Stromal cell of bone marrow (primary cell): ENCODE measurements around the gene PCYT1B.
"Not testable (repeated sequence)": the region's sequence is repeated elsewhere in the genome, so short reads cannot be mapped to it uniquely, and the experiment has no call there.

Source experiments
- DNase-seq: peaks from one replicate; pipeline ENCODE4 v3.0.0-alpha.2; 2012; ENCODE audit warnings: low read depth

PCYT1B gene

DNA sequence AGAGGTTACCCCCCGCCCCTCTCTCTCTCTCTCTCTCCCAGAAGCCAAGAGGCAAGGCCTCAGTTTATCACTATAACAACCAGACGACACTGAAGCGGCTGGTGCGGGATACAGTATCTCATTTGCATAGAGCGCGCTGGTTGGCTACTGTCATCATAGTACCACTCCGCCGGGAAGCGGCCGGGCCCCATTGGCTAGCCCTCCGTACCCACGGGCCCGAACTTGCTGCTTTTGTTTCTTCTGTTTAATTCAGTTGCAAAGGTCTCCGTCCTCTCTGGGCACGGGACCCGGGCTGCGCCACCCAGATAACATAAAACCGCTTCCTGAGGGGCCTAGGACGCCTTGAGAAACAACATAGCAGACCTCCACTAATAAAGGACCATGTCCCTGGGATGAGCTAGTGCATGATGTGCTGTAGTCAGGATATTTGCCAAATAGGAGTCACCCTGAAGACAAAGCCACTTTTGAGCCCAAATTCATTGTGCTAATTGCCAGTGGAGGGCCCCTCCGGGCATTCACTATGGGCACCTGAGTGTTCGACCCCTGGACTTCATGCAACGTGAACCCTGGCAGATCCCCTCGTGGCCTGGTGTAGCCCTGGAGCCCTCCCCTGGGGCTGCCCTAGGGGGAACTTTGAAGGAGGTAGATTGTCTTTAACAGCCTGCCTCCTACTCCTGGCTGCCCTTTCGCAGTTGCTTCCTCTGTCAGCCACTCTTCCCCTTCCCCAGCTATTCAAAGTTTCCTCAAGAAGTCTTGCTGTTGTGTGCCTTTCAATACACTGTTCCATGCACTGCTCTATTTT lies at the start of gene PCYT1B:
PCYT1B (minus strand) TSS at position 91 of the 802 bp plus-strand sequence. CDS start 242 bp downstream, outside the sequence.
- peak; percentile 20 for DNase-seq

DNA sequence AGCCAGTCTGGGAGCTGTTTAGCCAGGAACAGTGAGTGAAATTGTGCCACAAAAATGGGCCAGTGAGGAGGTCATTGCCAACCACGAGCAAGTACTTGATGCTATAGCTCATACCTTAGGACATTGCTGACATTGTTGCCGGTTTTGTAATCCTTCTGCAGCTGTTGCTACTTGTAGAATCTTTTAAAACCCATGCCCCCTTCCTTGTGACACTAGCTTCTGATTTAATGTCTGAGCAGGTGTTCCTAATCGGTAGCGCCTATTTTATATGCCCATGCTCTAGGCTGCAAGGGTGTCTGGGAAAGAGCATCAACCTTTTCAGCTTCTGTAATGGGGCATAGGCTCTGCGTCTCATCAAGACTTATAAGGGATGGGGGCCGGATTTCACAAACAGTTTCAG lies 49.1 kb upstream of the PCYT1B start:
- no peak for DNase-seq

DNA sequence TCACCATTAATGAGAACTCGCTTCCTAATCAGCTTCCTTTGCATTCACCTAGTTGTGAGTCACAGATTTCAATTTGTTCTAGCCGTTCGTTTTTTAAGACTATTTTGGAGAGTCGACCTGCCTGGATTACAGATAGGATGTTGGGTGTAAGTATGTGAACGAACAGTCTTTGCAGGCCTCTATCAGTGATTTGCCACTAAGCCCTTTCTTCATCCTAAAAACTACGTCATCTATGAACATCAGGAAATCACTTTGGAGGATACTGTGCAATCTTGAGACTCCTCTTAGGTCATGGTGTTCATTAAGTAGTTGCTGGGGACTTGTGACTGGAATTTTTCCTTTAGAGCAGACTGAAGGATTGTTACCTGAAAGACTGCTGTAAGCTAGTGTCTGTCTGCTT lies 47.7 kb upstream of the PCYT1B start:
- no peak for DNase-seq

DNA sequence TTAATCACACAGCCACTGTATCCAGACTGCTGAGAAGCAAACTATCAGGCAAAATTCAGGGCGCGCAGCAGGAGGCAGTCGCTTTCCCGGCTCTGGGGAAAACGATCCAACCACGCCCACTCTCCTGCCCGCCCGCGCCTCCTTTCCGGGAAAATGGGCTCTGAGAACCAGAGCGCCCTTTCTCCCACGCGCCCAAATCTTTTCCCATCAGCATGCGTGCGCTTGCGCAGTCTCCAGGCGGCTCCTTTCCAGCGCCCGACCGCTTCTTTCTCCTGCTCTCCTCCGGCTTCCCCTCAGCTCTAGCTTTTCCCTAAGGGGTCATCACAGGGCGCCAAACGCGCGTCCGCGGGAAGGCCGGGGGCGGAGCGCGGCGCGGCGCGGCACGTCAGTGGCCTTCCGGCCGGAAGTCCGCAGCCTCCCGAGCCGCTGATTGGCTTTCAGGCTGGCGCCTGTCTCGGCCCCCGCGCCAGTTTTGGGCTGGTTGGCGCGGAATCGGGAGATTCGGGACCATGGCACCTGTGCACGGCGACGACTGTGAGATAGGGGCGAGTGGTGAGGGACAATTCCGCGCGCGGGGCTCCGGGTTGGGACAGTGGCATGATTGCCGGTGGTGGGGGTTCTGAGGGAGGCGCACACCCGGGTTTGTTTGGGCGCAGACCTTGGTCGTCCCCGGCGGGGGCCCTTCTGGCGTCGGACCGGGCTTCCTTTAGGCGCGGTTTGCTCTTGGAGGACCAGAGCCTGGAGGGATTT lies 46.5 kb upstream of the PCYT1B start, which contains the start of gene POLA1:
POLA1 (plus strand) TSS at position 466 of the 750 bp plus-strand sequence; CDS start at position 510, 44 bp downstream.
- DNase-seq, result peak; percentile 89

DNA sequence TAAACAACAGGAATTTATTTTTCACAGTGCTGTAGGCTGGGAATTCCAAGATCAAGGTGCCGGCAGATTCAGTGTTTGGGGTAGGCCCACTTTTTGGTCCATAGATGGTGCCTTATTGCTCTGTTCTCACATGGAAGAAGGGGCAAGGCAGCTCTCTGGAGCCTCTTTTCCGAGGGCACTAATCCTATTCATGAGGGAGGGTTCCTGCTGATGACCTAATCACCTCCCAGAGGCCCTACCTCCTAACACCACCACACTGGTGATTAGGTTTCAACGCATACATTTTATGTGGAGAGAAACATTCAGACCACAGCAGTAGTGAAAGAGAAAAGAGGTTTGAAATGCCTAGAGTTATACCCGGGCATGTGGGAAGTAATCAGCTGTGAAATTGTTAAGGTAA lies 45.2 kb upstream of the PCYT1B start:
- no peak for DNase-seq

DNA sequence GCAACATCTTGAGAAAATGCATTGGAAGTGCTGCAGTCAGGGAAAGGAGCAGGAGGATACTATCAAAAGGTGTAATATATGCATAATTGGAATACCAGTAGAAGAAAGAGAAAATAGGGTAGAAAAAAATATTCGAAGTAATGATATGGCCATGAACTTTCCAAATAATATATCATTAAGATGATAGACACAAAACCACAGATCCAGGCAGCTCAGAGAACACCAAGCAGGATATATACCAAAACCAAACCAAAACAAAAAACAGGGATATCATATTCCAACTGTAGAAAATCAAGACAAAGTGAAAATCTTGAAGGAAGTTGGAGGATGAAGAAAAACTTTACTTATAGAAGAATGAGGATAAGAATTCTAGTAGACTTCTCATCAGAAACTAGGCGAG lies 36.9 kb upstream of the PCYT1B start:
- DNase-seq, result no peak

DNA sequence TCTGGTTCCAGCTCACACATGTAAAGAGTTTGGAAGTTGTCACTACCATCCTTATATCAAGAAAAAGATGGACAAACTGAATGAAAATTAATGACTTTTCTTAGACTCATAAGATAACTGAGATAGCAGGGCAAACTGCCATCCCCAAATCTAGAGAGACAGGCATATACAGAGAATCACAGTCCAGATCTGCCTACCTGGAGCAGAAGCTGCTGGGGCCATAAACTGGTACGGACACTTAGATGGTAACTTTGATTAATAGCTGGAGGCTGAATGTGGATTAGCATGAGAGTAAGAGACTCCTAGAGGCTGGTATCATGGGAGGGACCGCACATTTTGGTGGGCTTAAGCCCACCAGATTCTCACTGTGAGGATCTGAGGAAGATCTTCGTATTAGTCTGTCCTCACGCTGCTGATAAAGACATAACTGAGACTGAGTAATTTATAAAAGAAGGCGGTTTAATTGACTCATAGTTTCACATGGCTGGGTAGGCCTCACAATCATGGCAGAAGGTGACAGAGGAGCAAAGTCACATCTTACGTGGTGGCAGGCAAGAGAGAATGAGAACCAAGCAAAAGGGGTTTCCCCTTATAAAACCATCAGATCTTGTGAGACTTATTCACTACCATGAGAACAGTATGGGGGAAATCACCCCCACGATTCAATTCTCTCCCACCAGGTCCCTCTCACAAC lies 35.7 kb upstream of the PCYT1B start:
- DNase-seq, result no peak

DNA sequence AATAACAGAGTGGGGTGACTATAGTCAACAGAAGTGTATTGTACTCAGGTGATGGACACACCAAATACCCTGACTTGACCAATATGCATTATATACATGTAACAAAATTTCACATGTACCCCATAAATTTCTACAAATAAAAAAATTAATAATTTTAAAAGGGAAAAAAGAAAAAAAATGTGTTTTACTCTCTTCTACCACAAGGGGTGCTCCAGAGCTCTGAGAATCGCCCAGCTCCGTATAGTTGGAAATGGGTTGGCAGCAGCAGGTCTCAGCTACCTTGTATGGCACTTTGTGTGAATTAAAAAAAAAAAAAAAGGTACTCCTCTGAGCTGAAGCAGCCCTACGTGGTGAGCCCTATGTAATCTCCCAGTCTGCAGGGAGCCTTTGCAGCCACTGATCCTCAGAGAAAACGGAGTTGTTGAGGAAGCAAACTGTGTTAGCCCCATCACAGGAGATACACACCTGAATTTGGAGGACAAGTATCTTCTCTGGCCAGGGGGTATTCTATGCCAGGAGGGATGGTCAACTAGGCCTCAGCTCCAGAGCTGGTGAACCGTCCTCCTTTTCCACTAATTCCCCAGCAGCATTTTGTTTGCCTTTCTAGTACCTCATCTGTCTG lies 29.4 kb upstream of the PCYT1B start:
- no peak for DNase-seq

DNA sequence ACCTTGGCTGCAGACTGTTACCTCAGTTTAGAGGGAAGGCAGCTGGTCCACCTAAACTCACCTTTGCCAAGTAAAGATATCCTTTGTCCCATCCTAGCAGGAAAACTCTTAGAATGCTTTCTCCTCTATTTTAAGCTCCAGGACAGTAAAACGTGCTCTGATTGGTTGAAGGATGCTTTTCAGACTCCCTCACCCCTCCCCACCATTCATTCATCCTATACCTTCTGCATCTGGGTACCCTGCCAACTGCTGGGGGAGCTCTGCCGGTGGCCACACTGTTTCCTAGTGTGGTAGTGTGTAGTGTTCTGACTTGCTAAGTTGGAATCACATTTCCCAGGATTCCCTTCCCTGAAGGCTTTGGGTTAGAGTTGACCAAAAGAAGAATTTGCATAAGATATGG lies 26.3 kb upstream of the PCYT1B start:
- DNase-seq, result no peak

DNA sequence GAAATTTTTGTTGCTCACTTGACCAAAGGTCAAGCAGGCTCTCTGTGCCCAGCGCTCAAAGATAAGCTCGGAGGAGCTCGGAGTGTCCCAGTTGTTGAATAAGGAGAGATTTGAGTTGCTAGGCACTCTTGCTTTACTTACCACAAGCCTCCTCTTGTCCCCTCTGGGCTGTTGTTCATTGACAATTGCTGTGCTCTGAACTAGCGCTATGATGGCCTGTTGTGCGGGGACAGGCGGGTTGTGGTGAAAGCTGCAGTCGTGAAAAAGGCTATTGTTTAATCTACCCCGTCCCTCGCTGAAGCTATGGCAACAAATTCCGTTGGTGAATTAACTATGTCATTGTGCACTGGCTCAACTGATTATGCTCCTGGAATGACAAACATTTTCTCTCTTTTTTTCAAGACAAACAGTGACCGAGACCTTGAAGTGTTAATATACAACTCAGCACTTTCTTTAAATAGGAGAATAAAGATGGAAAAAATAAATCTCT lies 25.6 kb upstream of the PCYT1B start:
- DNase-seq, result no peak

DNA sequence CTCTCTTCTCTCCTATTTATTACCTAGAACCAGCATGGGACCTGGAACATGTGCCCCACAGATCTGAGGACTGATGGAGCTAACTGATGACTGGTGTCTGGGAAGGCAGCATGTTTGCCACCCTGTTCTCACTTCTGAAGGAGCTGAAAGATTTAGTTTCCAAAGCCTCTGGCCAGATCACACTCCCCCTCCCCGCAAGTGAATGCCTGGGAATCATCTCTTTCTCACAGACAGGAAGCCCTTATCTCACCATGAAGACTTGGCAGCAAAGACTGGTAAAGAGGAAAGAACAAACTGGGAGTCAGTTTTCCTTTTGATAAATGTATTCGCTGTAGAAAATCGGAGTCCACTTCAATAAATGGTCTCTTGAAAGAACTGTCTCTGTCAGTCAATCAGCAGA lies 21.0 kb upstream of the PCYT1B start:
- DNase-seq, result no peak

DNA sequence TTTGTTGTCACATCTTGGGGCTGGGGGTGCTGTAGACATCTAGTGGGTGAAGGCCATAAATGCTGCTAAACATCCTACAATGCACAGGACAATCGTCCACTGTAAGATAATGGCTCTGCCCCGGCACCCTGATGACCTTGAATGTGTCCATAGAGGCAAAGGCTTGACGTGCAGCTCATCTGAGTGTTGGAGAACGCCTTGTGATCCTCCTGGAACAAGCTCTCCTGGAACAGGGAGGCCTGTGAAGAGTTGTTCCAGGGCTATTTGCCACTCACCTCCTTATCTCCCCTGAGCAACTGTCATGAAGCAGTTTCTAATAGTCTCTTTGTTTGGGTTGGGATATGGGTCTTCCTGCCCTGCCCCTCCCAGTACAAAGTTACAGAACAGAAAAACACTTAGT lies 15.2 kb upstream of the PCYT1B start:
- no peak for DNase-seq

DNA sequence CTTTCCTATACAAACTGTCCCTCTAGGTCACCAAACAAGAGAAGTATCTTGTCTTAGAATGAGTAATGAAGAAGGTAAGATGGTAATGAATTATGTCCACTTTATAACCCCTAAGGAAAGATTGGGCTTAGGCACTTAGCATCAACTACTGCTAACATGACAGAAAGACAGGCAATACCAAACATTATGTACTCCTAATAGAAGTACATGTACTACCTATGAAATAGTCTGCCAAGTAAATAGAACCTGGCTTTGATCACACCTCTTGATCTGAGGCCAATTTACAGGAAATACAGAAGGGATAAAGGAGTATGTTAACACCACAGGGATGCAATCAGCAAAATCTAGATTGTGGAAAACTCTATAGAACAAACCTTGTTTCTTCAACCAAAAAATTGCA lies 14.1 kb upstream of the PCYT1B start:
- no peak for DNase-seq

DNA sequence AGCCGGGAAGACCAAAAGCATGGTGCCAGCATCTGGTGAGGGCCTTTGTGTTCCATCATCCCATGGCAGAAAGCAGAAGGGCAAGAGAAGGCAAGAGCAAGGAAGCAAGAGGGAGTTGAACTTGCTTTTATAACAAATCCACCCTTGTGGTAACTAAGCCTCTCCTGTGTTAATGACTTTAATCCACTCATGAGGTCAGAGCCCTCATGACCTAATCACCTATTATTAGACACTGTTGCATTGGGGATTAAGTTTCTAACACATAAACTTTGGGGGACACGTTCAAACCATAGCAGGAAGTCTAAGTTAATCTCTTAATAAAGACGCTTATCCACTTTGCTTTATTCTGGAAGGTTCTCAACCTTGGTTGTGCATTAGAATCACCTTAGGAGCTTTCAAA lies 12.5 kb upstream of the PCYT1B start:
- no peak for DNase-seq

DNA sequence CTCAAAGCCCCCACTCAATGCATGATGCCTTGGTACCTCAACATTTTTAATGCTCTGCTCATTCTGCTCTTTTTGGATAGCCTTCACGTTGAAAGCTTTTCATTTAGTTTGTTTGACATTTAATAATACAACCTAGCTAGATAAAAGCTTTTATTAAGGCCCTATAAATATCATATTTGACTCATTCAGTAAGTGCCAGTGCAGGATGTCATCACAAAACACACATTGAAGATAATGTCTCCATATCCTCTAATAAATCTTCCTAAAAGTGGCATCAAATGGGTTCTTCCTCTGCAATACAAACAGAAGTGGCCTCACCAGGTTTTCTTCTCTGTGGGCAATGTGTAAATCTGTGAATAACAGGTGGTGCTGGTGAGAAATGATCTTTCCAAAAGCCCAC lies 12.0 kb upstream of the PCYT1B start:
- no peak for DNase-seq

DNA sequence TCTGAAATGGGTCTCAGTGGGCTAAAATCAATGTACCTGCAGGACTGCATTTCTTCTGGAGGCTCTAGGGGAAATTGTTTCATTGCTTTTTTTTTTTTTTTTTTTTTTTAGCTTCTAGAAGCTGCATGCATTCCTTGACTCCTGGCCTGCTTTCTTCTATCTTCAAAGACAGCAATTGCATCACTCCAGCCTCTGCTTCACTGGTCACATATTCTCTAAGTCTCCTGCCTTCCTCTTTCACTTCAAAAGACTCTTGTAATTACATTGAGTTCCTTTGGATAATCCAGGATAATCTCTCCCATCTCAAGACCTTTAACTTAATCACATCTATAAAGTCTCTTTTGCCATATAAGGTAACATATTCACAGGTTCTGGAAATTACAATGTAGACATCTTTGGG lies 11.3 kb upstream of the PCYT1B start:
- DNase-seq, result no peak

DNA sequence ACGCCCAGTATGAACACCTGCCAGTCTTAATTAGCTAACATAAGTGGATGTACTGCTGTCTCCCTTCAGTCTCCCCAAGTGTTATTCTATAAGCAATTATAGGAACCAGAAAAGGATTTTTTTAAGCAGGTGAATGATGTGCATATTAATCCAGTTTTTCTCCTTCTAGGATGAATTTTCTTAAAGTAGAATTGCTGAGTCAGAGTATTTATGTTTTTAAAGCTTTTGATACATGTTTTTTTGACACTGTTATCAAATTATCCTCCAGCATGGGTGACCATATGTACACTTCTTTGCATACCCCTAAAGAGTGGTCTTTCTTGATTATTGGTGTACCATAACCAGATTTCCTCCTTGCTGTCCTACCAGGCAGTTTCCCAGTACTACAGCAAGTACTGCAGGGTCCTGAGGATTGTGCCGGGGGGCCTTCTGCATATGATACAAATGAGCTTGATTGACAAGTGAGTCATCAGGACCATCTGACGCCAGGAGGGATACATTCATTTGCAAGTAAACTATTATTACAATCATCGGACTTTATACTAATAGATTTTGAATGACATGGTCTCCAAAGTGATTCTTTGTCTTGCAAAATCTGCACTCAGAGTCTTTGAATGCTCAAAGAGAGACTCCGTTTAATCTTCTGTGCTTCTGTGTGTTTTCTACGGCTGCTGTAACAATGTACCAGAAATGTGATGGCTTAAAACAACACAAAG lies 10.7 kb upstream of the PCYT1B start:
- no peak for DNase-seq

DNA sequence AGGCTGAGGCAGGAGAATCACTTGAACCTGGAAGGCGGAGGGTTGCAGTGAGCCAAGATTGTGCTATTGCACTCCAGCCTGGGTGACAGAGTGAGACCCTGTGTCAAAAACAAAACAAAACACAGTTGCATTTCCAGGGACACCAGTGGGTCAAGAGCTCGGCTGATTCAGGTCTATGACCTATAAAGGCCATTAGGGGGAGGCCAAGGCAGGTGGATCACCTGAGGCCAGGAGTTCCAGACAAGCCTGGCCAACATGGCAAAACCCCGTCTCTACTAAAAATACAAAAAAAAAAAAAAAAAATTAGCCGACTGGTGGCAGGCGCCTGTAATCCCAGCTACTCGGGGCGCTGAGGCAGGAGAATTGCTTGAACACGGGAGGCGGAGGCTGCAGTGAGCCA lies 8.5 kb upstream of the PCYT1B start:
- not testable (repeated sequence) for DNase-seq

DNA sequence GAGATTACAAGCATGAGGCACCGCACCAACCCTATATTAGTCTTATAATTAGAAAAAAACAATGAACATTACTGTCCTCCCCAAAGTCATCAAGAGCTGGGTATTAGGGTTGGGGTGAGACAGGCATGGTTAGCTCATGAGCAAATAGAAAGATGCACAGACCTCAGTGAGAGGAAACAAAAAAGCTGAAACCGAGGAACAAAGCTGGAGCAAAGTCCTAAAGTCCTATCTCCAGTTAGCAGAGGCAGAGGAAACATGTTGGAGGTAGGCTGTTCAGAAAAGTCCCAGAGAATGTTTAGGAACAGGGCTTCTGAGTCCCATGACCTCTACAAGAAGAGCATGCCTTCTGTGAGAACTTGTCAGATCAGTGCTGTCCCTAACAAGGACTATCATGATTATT lies 4.6 kb upstream of the PCYT1B start:
- DNase-seq, result no peak

DNA sequence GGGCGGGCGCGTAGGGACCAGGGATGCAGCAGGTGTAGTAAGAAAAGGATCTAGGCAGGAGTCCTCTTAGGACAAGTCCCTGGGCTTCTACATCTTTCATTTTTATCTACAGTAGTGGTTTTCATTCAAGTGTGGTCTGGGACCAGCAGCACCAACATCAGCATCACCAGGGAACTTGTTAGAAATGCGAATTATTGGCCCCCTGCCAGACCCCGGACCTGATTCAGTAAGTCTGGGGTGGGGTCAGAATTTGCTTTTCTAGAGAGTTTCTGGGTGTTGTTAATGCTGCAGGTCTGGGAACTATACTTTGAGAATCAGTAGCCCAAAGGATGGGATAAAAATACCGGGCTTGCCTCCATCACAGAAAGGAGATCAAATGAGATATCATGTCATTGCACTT lies 1.3 kb upstream of the PCYT1B start:
- DNase-seq, result no peak

DNA sequence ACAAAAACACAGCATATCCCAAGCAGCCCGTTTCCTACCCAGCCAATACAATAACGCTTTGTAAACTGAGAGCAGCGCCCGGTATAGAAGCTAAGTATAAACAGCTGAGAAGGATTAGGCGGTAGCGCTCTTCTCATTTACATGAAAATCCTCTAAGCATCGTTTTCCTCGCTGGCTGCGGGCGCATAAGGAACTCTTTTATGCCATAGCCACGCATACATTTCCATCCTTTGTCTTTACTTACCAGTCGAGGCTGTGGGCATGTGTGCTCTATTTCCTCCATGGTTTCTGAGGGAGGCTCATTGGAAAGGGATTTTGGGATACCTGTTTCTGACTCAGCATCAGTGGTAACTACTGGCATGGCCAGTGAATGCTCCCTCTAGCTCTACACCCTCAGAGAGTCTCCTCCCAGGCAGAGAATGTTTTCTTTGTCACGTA lies 383 bp downstream of the PCYT1B start:
- DNase-seq, result no peak
